HG03521 (cell line): ENCODE data around the gene AGAP1.

ENCODE experiments used
- ATAC-seq: cut with Tn5 transposase; IDR thresholded peaks from one replicate; pipeline ENCODE4 v1.9.1; 2021; ENCODE audit warnings: mild to moderate bottlenecking, moderate library complexity; ENCODE audit not compliant: unreplicated experiment

The AGAP1 gene

DNA sequence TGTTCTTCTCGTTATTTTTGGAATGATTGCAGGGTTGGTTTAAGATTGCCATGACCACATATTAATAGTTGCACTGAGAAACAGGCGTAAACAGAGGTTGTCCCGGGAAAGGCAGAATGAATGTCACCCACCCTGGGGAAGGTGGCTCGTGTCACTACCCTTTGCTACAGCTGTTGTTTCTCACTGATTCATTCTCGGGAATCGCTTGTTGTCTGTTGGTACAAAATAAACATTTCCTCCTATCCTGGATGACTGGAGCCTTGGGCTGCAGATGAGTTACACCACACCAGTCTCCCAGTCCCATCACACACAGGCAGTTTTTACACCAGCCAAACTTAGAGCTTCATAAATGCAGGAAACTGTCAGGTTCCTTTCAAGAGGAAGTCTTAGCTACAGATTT, 457.6 kb downstream of the AGAP1 start:
- no peak for ATAC-seq

DNA sequence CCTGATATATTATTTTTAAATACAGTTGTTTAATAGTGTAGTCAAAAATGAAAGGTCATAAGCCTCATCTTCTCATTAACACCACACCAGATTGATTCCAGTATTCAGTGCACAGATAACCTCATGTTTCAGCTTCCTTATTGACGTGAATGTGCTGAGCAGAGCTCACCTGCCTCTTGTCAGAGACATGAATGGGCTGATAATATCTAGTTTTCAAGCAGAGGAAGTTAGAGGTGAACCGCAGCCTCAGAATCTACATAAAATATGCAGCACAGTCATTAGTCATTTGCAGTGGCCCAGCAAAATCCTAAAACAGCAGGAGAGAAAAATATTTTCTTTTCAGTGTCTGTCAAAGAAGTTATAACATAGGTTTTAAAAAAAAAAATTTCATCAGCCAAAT, 458.1 kb downstream of the AGAP1 start:
- ATAC-seq: no peak

DNA sequence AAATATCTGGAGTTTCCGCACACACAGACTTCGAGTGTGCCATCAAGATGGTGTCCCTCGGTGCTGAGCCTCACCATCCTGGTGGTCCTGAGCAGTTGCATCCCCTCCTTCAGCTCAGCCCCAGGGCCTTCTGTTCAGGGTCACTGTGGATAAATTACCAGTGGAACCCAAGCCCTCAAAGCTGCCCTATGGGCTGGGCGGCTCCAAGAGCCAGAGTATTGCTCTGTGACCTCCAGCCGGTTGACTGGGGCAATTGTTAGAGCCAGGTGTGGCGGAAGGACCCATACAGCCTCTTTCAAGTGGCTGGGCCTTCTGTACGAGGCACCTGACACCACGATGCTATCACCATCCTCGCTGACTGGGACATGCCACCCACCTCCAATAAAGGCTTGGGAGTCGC, 458.9 kb downstream of the AGAP1 start:
- no peak for ATAC-seq

DNA sequence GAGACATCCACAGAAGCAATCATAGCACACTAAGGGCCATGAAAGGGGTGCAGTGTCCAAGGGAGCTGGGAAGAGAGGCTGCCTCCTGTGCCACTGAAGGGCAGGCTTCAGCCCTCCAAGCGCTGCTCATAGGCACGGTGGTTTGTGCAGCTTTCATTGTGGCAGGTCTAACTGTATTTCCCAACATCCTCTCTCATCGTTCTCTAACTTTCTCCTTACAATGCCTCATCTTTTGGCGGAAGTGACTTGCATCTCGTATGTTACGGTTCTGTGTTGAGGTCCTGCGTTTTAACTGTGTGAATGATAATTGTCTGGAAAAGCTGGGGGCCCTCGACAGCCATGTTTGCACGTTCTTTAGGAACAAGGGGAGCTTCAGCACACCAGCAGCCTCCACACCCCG, 460.4 kb downstream of the AGAP1 start:
- no peak for ATAC-seq

DNA sequence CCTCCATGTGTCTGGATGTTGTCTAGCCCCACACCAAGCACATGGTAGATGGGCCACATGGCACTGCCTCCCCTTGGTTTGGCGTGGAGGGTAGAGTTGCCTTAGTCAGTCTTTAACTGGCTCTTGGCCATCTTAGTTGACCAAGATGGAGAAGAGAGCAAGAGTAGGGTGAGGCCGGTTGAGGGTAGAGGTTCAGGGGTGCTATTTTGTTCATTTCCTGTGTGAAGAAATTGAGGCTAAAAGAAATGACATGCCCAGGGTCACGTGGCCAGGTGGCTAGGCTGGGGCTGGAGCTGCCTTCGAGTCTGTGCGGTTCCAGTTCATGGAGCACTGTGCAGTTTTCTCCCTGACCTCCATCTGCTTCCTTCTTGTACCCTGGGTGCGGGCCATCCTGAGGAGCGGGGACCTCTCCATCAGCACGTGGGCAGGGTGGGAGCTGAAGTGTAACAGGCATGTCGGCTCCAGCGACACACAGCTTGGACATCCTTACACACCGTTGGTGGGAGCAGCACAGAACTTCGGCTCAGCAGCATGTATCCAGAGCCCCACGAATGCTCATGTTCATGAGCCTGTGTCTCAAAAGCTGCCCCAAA, 461.1 kb downstream of the AGAP1 start:
- ATAC-seq: no peak

DNA sequence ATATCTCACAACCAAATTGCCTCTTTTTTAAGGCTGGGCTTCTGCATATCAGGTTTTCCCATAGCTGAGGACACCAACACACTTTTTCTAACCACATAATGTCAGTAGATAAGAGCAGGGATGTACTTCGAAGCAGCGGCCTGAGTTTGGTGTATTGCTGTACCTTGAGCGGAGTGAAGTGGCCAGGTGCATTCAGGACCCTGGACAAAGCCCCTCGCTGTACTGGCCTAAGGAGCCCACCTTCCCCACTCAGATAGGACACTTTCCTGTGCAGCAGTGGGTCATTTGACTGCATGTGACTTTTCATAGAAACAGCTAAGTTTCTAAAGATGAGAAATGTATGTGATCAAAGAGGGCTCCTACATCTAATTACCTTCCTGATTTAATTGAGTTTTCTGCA, 461.8 kb downstream of the AGAP1 start:
- no peak for ATAC-seq

DNA sequence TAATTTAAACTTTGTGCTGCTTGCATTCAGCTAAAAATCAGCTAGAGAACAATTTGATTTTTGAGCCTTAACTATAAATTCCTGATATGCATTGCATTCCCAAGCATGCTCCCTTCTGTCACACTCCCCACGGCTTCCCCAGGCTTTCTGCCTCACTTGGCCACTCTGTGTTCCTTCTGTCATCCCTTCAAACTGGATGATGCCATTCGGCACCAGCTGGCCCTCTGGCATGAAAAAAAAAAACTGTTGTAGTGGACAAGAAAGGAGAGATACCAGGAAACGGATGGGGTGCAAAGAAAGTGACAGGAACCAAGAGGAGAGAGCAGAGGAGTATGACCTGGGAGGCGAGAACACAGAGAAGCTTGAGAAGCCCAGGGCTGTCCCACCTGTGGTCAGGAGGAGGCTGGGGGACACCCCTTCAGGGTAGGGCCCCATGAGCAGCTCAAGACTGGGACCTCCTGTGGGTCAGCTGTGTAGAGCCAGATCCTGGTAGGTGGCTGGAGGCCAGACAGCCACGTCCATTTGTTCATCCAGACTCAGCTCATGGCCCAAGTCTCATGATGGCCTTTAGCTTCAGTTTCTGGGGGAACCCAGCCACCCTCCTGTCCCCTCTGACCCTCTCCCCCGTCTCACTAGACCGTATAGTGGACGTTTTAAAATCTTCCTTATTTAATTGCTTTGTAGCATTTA, 462.6 kb downstream of the AGAP1 start:
- no peak for ATAC-seq

DNA sequence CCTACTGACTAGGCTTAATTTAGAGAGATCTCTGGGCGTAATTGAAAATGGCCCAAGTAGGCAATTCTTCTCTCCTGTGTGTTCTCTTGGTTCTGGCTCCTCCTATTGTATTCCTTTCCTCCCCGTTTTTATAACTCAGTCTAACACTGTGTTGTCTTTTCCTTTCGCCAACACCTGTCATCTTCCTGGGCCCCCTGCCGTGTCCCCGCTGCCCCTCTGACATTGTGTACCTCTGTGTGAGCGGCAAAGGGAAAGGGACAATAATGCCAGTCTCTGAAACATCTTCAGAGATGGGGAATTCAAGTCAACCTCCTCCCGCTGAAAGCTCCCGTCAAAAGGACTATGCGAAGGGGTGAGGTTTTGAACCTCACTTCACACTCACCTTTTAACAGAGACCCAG, 463.4 kb downstream of the AGAP1 start:
- ATAC-seq: no peak

DNA sequence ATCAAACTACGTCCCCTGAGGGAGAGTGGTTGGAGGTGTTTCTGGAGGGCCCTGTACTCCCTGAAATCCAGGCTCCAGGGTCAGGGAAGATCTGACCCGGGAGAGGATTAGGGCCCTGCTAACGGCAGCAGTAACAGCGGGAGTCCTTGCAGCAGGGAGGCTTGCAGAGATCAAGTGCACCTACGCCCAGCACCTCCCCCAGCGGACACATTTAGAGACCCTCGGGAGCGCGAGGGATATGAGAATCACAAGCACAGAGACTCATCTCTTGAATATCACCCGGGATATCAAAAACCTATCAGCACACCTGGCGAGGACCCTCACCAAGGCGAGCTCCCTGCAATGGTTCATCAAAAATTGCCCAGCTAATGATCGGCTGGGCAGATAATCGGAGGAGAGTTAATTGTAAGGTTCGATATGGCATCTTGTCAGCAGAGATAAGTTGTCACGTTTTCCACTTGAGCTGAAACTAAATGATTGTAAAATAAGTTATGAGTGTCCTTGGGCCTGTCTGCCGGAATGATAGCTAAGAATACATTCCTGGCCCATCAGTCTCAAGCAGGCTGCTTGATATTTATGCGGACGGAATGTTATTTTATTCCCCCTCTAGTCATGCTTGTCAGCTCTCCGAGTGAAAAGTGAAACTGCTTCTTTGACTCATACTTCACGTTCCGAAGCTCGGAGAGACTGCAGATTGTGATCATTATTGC, 464.5 kb downstream of the AGAP1 start:
- ATAC-seq: no peak

DNA sequence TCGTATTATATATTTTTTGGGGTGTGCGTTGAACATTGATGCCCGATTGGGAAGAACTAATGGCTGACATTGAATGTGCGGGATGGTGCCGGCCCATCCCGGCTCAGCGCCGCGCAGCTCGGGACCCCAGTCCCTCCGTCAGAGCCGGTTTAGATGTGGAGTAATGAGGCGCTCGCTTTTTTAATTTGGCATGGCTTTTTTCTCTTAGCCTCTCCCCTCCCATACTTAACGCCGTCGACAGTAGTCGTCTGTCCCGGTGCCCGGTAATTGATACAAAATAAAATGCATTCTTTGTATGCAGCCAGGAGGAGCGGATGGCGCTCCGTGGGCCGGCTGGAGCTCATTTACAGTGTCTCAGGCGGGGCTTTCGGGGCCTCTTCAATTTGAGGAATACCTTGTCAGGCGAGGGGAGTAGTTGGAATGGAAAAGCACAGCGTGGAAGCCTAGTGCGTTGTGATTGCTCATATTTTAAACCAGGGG, 465.1 kb downstream of the AGAP1 start:
- ATAC-seq: no peak

DNA sequence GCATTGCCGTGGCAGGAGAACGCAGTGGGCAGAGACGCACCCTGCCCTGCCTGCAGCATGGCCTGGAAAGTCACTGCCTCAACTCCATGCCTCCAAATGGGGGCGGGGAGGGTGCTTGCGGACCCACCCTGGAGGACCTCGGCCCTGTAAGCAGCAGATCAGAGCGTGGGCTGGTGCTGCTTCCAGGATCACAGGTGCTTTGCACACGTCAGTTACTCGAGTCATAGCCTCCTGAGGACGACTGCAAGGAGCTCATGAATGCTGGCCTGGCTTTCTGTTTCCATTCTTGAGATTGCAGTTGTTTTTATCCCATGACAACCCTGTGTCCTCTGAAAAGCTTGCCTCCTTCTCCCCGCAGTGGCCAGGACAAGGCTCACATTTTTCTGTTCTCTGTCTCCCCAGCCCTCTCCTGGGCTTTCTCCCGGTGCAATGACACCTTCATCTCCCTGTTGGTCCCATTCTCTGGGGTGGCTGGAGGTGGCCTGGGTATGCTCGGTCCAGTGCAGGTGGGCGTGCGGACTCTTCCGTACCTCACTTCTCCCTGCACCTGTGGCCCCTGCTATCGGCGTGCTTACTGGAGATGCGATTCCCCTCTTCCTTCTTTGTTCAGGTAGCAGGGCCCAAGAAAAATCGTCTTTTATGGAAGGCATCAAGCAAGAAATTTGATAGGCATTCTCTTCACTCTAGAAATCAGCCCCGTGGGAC, 466.3 kb downstream of the AGAP1 start:
- no peak for ATAC-seq

DNA sequence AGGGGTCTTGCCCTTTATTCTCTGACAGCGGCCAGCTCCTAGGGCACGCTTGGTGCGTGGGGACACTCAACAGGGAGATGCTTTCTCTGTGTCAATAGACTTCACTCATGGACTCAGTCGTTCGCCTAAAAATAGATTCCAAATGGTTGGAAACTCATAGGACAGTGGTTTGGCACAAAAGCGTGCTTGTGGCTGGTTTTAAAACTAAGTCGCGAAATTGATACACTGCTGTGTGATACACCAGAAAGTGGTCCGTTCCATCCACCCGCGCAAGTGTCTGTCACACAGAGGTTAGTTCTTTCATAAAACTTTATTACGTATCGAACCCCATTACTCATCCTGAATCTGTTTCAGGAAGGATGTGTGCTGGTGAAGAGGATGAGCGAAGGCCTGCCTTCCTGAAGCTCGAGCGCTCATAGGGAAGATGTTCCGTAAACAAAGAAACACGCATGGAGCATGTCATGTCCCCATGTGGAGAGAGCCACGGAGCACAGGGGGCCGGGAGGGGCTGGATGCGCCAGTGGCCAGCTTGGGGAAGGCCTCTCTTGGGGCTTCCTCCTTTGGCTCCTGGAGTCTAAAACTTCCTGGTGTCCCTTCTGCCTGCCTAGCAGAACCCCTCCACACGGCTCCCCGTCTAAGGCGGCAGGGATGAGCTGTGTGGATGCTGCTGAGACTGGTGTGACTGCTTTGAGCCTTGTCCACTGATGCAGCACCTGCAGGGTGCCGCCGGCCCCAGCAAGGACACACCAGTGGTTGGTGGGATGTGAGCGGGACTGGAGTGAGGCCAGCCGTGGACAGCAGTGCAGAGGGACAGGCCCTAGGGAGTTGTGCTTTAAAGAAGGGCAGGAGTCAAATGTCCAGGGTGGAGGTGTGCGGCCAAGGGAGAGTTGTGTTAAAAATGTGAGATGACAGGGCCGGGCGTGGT, 467.1 kb downstream of the AGAP1 start:
- ATAC-seq: no peak

DNA sequence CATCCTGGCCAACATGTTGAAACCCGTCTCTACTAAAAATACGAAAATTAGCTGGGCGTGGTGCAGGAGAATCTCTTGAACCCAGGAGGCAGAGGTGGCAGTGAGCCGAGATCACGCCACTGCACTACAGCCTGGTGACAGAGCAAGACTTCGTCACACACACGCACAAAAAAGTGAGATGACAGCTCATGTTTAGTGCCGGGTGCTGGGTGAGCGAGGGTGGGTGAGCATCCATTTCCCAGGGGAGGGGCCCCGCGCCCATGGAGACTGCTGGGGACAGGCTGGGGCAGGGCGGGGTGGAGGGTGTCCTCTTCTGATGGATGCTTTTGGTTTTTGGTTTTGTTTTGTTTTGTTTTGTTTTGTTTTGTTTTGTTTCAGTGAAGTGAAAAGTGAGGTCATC, 467.9 kb downstream of the AGAP1 start:
- no peak for ATAC-seq

DNA sequence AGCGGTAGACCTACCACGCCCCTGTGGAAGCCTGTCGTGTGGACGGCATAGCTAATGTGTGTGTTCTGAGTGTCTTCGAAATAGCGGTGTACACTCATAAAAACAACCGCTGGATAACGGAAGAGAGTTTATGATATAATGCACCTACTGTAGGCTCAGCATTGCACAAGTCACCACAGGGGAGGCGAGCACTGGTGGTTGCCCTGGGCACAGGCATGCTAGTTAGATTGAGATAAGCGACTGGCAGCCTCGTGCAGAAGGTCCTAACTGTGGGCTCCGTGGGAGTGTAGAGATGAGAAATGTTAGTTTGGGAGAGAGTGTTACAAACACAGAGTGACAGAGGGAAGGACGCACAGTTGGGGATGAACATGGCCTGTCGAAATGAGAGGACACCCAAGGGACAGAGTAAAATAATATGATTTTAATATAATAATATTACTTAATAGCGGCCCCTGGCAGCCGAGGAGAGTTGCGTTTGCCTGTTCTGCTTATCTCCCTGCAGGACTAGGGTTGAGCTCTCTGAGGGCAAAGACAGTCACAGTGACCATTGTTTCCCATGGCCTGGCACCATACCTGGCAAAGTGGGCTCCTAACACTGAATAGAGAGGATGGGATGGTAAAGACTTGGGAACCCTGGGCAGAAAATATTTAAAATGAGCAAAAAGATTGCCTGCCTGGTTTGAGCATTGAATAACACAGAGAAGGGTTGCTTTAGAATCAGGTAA, 470.2 kb downstream of the AGAP1 start:
- ATAC-seq: no peak

DNA sequence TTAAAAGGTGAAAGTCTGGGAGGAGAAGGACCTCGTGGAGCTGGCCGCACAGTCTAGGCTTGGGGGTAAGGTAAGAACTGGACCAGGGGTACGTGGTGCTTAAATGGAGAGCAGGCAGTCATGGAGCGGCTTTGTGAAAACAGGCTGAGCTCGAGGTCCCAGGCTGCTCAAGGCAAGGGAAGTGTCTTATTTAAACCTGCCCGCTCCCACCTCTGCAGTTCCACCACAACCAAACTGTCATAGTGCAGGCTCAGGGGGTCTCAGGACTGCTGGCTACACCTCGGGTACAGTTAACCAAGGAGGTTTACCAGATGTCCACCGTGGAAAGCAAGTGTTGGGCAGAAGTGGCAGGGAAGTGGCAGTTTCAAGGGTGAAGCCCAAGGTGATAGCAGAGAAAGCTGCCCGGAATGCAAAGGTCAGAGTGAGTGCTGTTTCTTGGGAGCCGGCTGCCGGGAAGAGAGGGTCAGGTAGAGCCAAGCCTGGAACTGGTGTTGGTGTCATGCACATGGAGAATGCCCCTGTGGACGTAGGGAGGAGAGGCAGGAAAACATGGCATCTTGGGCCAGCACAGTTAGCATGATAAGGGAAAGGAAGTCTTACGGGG, 471.0 kb downstream of the AGAP1 start:
- ATAC-seq: no peak

DNA sequence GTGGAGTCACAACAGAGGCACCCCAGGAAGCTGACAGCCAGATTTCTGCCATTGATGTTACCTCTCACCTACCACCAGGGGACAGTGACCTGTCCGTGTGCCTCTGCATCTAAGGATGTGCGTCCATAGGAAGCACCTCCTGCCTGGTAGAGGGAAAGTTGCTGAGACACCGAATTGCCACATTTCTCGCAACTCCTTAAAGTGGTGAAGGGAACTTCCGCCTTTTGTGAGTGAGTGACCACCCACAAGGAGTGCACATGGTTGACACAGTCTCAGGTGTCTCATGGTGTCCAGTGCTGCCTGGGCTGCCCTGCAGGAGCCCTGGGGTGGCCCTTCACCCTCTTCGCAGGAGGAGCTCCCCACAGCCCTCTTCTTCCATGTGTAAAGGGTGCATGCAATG, 472.6 kb downstream of the AGAP1 start:
- ATAC-seq: no peak

DNA sequence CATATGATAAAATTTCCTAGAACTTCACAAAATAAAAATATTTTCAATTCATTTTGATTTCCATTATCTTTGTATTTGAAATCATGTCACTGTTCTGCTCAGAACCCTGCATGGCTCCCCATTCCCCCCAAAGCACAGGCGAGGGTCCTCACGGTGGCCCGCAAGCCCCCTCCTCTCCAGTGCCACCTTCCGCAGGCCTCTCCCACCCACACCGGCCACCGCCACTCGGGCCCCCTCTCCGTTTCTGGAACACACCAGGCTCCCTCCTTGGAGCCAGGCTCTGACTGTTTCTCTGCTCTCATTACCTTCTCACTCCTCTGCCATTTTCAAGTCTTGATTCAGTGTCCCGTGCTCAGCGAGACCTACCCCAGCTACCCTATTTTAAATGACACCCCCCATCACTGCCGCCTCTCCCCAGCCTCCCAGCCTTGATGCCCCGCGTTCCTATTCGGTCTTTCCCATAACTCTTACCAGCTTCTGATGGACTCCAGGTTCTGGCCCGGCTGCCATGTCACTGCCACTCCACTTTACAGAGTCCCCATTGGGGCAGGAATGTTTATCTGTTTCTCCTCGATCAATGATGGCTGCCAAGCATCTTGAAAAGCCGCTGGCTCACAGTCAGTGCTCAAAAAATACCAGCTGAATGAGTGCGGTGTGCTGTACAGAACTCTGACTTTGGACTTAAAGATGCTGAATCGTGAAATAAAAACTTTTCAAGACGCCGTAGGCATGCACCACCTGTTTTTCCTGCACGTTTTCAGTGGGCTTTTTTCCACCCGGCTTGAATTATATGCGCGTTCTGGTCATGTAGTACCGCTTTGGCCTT, 473.3 kb downstream of the AGAP1 start:
- no peak for ATAC-seq

DNA sequence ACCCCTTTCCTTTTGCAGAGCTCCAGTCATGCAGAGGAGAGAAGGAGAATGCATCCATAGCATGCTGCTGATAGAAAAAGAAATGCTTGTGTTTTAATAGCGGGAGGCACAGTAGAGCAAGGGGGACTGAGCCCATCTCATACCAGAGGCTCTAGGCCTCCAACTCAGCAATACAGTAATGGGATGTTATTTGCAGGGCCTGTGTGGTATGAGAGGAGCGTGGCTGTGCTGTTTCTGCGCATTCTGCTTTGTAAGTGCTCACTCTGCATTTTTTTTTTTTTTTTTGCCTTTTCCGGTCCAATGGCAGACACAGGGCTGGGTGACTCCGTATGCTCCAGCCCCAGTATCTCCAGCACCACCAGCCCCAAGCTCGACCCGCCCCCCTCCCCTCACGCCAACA, 474.3 kb downstream of the AGAP1 start:
- ATAC-seq: no peak
